ENCODE data around the gene NPHP3.

The NPHP3 gene

GRCh38 chr3:132695422-132695821 lies 26.8 kb downstream of the NPHP3 start:
- no peak for DNase-seq (ENCODE audit: low read depth, low spot score)

GRCh38 chr3:132694991-132695390 lies 27.2 kb downstream of the NPHP3 start:
- no peak for DNase-seq (ENCODE audit: low read depth, low spot score)

DNA sequence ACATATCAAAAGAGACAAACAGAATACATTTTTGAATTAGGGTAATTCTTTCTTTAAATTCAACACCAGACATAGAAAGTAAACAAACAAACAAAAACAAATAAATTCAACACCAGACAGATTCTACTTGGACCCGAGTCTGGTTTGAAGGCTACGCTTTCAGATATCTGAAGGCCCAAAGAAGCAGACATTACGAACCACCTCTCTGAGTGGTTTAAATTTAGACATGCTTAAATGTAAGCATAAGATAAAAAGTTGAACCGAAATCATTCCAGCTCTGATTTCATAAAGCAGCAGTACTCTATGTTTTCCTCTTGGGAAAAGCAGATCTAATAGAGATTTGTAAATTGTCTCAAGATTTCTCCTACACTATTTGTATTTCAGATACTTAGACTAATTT lies 32.2 kb downstream of the NPHP3 start:
- no peak for DNase-seq (ENCODE audit: low read depth, low spot score)

DNA sequence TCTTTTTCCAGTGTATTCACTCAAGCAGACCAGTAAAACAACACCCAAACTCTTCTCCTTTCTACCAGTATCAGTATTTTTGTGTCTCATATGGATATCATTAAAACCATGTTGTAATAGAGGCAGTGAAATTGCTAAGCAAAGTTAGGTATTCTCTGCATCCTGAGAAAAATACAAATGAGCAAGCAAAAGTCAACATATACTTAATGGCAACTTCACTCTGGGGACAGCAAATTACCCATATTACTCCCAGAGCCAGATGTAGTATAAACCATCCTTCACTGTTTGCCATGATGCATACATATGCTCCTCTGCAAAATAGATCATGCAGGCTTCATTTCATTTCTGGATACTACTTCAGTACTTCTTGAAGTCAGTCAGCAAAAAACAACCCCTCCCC lies 40.0 kb downstream of the NPHP3 start:
- no peak for DNase-seq (ENCODE audit: low read depth, low spot score)

GRCh38 chr3:132681421-132681820 lies 40.8 kb downstream of the NPHP3 start:
- no peak for DNase-seq (ENCODE audit: low read depth, low spot score)

- DNase-seq (ENCODE audit: low read depth, low spot score) = no peak
Observed at GRCh38 chr3:132679911-132680310, 42.3 kb downstream of the NPHP3 start.

DNA sequence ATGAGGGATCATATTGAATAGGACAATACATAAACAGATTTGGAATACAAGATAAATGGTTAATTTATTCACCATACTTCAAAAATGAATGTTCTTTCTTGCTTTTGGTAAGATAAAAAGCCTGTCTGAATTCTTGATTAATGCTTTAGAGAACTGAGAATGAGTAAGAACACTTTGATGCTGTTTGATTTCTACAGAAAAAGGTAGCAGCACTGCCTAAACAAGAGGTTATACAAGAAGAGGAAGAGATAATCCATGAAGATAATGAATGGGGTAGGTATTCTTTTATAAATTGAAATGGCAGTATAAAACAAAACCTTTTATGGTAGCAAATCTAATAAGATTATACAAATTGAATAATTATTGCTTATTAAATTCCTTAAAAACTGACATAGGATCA lies 46.8 kb downstream of the NPHP3 start:
- DNase-seq (ENCODE audit: low read depth, low spot score) = no peak

DNA sequence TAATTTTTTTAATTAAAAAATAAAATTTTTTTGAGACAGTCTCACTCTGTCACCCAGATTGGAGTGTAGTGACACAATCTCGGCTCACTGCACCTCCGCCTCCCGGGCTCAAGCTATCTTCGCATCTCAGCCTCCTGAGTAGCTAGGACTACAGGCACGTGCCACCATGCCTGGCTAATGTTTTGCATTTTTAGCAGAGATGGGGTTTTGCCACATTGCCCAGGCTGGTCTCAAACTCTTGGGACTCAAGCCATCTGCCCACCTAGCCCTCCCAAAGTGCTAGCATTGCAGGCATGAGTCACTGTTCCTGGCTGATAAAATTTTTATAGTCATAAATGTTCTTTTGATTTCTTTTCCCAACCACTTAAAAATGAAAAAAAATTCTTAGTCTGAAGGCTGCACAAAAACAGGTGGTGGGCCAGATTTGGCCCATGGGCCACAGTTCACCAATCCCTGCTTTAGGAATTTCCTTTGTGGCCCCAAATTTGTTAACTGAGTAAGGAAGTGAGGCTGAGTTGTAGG lies 52.9 kb downstream of the NPHP3 start:
- DNase-seq (ENCODE audit: low read depth, low spot score) = no peak

- no peak for DNase-seq (ENCODE audit: low read depth, low spot score)
Observed at GRCh38 chr3:132665230-132665745, 56.9 kb downstream of the NPHP3 start.

GRCh38 chr3:132662212-132662611 lies 60.0 kb downstream of the NPHP3 start:
- DNase-seq (ENCODE audit: low read depth, low spot score) = no peak

DNA sequence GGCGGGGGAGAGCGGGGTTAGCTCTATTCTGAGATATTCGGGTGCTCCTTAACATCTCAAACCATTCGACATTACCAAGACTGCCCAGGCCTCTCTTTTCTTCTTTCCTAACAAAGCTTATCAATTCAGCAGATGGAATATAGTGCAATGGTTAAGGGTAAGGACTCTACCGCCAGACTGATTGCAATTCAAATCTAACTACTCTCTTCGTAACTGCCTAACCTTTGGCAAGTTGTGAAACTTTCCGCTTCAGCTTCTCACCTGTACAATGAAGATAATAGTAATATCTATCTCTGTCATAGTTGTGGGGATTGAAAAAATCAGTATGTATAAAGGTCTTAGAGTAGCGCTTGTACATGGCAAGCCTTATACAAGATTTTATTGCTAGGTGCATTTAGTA lies 61.1 kb downstream of the NPHP3 start:
- DNase-seq (ENCODE audit: low read depth, low spot score) = no peak

DNA sequence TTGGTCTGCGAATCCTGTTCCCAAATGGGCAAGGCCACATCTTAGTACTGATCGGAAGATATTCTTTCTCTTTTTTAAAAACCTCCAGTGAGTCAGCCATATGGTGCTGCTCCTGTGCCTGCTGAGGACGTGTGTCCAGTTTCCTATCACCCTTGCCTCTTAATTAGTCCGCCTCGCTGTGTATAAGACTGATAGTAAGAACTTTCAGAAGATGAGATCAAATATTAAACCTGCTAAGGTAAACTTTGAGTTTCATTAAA lies 61.5 kb downstream of the NPHP3 start:
- DNase-seq (ENCODE audit: low read depth, low spot score) = no peak

- peak; percentile 39 for DNase-seq (ENCODE audit: low read depth, low spot score)
Observed at GRCh38 chr3:132660052-132660810, 62.0 kb downstream of the NPHP3 start, which contains the start of gene UBA5. TSS of gene UBA5 (plus strand) at chr3:132660329. CDS start at chr3:132660538, 209 bp downstream.

DNA sequence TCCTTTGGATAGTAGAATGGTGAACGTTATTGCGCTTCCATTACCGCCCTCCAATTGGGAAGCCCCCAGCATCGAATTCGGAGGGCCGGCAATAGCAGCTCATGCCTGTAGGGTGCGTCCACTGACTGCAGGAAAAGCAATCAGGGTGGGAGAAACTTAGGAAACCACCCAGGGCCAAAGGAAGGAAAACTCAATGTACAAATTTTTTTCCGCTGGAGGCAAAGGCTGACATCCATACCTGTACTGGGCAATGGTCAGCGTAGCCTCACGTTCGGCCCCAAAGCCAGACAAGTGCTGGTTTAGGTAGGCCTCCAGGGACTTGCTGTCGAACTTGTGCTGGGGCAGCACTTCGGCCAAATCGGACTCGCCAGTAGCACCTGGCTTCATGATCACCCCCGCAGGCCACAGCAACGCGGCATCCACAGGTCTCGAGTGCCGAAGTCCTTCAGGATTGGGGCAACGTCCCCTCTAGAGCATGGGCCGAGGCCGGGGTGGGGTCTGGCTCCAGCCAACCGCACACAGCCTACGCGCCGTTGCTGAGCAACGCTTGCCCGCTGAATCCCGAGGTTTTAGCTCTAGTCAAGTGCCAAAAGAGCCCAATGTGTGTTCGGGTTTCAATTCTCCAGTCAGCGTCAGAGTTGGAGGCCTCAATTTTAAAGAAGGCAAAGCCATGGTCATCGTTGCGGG lies 62.7 kb downstream of the NPHP3 start, which contains the start of gene ACAD11:
Gene ACAD11 (minus strand): TSS at position 445 of the 687 bp plus-strand sequence. CDS start 58 bp downstream, at position 387.
- DNase-seq (ENCODE audit: low read depth, low spot score) = no peak

DNA sequence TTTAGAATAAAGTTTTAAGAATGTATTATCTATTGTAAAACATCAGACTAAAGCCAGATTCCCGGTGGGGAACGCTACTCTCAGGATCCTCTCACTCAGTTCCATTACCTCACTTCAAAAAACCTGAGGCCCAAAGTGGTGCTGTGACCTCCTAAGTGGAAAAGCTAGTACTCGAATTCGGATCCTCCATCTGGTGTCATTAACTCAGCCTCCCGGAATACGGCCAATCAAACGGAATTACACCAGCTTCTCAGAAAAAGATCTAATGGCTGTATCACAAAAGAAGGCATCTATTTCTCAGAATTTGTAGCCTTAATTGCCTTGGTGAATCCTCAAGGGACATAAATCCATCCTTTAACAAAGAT lies 63.2 kb downstream of the NPHP3 start:
- no peak for DNase-seq (ENCODE audit: low read depth, low spot score)

DNA sequence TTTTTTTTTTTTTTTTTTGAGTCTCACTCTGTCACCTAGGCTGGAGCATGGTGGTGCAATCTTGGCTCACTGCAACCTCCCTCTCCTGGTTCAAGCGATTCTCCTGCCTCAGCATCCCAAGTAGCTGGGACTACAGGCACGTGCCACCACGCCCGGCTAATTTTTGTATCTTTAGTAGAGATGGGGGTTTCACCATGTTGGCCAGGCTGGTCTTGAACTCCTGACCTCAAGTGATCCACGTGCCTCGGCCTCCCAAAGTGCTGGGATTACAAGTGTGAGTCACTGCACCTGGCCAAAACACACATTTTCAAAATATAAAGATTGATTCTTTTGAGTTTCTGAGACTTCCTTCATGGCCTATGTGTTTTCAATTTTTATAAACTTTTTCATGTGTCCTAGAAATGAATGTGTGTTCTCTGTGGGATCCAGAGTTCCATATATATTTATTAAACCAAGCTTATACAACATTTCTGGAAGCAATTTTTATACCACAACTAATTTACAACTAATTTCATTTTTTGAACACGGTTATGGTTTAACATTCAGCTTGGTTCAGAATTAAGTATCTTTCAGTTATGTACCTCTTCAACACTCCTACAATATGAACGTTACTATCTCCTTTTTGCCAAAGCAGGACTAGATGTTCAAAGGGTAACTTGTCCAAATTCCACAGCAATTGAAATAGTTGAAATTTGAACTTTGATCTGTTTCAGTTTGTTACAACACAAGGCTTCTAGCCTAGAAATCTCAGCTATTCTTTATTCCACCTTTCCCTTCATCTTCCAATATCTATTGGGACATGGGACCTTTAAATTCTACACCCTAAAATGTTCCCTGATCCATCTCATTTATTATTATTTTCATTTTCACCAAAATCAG lies 64.1 kb downstream of the NPHP3 start:
- DNase-seq (ENCODE audit: low read depth, low spot score) = no peak

DNA sequence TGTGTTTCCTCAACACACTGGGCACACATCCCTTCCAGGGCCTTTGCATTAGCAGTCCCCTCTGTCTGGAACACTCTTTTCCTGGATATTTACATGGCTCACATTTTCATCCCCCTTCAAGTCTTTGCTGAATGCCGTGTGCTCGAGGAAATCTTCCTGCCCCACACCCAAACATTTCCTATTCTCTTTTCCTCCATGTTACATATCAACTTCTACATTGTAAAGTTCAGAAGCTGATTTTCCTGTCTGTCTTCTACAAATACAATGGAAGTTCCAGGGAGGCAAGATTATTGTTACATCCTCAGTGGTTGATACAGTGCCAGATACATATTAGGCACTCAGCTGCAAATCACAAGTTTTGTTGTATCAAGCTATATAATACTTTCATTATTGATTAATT lies 66.7 kb downstream of the NPHP3 start:
- no peak for DNase-seq (ENCODE audit: low read depth, low spot score)

DNA sequence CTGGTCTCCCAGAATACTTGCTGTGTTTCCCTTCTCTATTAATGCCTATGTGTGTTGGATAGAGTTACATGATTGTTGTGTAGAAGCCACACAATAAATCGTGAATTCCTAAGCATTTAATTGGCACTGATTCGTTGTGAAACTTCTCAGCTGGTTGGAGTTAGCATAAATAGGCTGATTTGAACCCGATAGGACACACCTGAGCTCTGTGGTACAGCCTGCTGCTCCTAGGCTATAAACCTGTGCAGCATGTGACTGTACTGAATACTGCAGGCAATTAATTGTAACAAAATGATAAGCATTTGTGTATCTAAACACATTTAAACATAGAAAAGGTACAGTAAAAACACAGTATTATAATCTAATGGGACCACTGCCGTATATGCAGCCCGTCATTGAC lies 67.5 kb downstream of the NPHP3 start:
- DNase-seq (ENCODE audit: low read depth, low spot score) = no peak

- no peak for DNase-seq (ENCODE audit: low read depth, low spot score)
Observed at GRCh38 chr3:132654190-132654589, 68.0 kb downstream of the NPHP3 start.

- no peak for DNase-seq (ENCODE audit: low read depth, low spot score)
Observed at GRCh38 chr3:132652640-132653270, 69.5 kb downstream of the NPHP3 start.

DNA sequence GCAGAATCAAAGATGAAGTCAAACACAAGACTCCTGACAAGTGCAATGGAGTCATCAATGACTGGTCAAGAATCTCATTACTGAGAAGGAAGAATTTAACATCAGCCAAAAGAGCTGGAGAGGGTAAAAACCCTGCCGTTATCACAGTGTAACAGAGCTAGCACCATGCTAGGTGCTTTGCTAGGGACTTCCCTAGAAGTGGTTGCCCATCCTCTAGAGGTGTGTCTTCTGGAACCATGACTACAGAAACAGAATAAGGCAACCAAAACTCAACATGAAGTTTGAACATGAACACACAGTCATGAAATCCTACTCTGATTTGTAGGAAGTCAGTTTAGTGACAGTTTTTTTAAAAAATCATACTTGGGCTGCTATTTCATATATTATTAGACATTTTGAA lies 72.1 kb downstream of the NPHP3 start:
- no peak for DNase-seq (ENCODE audit: low read depth, low spot score)

DNA sequence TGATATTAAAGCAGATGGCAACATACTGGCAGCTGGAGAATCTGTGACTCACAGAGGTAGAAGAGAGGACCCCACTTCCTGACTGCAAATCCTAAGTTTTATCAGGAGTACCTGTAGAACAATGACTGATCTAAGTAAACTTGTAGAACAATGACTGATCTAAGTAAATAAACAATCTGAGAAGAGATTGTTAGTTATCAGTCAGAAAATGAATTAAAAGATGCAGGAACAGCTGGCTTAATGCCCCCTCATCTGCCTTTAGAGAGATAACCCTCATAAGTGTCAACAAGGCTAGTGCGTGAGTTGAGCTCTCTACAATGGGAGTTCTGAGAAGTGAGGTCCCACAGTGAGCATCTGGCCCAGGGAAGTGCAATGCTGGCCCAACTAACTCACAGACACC lies 77.2 kb downstream of the NPHP3 start:
- DNase-seq (ENCODE audit: low read depth, low spot score) = no peak

Measured in activated naive CD8-positive, alpha-beta T cell treated with anti-CD3 and anti-CD28 coated beads, Interleukin-2, amount 50 U/mL, for 16 hours (primary cell).